ENCODE measurements around the gene CCAR1.
"Not testable (repeated sequence)": the region's sequence is repeated elsewhere in the genome, so short reads cannot be mapped to it uniquely, and the experiment has no call there.

Gene CCAR1, protein sequence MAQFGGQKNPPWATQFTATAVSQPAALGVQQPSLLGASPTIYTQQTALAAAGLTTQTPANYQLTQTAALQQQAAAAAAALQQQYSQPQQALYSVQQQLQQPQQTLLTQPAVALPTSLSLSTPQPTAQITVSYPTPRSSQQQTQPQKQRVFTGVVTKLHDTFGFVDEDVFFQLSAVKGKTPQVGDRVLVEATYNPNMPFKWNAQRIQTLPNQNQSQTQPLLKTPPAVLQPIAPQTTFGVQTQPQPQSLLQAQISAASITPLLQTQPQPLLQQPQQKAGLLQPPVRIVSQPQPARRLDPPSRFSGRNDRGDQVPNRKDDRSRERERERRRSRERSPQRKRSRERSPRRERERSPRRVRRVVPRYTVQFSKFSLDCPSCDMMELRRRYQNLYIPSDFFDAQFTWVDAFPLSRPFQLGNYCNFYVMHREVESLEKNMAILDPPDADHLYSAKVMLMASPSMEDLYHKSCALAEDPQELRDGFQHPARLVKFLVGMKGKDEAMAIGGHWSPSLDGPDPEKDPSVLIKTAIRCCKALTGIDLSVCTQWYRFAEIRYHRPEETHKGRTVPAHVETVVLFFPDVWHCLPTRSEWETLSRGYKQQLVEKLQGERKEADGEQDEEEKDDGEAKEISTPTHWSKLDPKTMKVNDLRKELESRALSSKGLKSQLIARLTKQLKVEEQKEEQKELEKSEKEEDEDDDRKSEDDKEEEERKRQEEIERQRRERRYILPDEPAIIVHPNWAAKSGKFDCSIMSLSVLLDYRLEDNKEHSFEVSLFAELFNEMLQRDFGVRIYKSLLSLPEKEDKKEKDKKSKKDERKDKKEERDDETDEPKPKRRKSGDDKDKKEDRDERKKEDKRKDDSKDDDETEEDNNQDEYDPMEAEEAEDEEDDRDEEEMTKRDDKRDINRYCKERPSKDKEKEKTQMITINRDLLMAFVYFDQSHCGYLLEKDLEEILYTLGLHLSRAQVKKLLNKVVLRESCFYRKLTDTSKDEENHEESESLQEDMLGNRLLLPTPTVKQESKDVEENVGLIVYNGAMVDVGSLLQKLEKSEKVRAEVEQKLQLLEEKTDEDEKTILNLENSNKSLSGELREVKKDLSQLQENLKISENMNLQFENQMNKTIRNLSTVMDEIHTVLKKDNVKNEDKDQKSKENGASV

DNA sequence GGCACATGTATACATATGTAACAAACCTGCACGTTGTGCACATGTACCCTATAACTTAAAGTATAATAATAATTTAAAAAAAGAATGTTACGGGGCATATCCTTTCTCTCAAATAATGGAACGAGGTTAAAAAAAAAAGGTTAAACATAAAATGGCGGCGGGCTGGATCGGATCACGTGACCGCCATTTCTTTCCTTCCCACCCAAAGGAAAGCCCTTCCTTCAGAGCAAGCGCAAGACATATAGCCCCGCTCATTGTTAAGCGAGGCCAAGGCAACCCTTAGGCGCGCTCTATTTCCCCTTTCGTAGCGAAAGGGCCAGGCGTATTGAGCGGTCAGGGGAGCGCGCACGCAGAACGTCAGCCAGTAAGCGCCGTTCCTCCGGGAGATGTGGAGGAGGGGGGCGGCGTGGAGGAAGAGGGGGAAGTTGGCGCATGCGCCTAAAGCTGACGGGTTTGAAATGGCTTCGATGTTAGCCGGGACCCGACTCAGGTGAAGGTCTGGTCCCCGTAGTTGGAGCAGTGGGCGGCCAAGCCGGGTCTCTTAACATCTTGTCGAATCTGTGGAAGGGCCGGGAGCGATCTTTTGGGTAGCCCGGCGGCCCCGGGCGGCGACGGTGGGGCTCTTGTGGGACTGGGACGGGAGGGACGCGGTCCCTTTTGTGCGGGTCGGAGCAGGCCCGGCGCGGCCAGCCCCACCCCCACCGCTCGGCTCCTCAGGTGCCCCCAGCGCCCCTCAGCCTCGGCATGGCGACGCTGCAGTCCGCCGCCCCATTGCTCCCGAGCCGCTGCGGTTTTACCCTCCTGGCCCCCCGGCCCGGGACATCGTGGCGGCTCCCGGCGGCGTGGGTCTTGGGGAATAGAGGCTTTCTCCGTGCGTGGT lies at the start of gene CCAR1:
TSS of gene CCAR1 (plus strand) at position 447 of the 880 bp plus-strand sequence. CDS start 1,266 bp downstream, outside the sequence.
- FAIRE-seq = peak; percentile 99

DNA sequence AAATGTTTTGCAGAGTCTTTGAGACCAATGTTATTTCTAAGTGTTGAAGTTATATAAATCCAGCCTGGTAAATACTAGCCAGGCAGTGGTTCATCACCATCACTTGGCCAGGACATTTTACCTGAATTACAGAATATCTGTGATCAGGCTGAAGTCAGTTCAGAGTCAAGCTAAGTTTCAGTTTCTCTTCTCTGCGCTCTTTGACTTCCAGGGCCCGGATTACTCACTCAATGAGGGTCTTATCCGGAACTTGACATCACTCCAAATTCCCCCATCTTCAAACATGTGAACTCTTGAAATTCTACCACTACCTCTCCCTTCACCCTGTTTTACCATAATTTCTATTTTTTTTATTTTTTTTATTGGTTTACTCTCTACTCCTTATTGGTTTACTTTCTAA lies 36.6 kb upstream of the CCAR1 start:
- no peak for FAIRE-seq

DNA sequence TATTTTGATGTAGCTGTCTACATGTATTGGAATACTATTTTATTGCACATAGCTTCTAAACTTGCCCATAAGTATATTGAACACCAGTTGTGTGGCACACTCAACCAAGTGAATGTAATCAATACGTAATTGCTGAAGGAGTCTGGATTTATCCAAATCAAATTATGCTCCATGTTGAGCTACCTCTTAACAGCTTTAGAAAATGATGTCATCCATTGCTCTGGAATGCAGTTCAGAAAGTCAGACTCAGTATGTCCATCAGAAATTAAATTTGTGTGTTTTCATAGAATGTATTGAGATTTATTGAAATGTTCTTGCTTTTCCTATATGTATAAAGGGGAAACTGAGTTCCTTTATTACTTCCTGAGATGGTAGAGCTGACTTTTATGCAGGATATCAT lies 25.0 kb upstream of the CCAR1 start:
- FAIRE-seq = no peak

DNA sequence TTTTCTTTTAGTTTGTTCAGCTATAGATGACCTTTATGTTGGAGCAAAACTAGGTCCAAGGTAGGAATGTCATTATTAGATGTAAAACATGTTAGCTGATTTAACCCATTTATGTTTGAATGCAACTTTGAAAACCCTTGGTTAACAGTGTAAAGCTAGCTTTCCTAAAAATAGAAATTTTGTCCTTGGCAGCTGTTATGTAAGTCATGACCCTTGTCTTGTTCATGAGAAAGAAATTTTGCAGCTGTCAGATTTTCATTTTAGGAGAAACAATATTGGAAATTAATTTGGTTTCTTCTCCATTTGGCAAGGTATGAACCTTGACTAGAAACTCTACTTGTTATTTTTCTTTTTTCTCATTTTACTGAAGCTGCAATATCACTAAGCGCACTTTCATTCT lies 23.9 kb upstream of the CCAR1 start:
- no peak for FAIRE-seq

DNA sequence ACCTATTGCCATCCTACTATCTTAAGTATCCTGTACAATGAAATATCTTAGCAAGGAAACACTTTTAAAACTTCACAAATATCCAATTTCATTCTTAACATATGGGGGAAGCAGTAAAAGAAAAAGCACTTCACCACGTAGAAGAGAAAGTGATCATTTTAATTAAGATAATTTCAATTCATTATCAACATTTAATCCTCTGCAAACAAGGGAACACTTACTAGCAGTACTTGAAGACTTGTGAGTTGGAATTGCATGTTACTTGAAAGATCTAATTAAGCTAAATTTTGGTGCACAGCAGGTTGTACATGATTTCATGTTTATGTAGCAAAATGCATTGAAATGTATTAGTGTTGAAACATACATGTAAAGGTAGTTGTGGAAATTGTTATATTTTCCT lies 20.8 kb upstream of the CCAR1 start:
- no peak for FAIRE-seq

DNA sequence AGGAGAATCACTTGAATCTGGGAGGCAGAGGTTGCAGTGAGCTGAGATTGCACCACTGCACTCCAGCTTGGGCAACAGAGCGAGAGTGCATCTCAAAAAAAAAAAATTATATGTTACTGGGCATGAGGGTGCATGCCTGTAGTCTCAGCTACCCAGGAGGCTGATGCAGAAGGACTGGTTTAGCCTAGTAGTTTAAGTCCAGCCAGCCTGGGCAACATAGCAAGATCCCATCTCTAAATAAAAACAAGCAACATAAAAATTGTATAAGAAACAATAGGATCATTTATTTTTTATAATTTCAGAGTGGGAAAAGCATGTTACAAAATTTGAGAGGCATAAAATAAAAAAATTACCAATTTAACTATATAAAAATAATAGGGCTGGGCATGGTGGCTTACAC lies 15.5 kb upstream of the CCAR1 start:
- no peak for FAIRE-seq

DNA sequence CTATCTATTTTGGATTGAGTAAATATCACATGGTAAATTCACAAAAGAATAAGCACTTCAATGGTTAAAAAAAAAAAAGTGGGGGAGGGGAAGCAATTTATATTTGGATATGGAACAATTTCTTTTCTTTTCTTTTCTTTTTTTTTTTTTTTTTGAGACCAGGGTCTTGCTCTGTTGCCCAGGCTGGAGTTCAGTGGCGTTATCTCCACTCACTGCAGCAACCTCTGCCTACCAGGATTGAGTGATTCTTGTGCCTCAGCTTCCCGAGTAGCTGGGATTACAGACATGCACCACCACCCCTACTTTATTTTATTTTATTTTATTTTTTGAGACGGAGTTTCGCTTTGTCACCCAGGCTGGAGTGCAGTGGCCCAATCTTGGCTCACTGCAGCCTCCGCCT lies 12.1 kb upstream of the CCAR1 start:
- FAIRE-seq = not testable (repeated sequence)

DNA sequence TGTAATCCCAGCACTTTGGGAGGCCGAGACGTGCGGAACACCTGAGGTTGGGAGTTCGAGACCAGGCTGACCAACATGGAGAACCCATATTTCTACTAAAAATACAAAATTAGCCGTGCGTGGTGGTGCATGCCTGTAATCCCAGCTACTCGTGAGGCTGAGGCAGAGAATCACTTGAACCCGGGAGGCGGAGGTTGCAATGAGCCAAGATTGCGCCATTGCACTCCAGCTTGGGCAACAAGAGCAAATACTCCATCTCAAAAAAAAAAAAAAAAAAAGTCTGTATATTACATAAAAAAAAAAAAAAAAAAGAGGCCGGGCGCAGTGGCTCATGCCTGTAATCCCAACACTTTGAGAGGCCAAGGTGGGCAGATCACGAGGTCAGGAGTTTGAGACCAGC lies 8.0 kb upstream of the CCAR1 start:
- FAIRE-seq = not testable (repeated sequence)

DNA sequence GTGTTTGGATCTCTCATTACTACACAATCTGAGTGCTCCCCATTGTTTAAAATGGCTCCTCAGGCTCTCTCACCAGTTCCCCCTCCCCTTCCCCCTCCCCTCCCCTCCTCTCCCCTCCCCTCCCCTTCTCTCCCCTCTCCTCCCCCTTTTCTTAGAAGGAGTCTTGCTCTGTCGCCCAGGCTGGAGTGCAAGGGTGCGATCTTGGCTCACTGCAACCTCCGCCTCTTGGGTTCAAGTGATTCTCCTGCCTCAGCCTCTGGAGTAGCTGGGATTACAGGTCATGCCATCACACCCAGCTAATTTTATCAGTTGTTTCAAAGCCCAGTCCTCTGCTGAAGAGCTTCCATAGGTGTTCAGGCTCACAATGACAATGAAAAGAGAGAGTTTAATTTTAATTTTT lies 3.6 kb upstream of the CCAR1 start:
- no peak for FAIRE-seq

DNA sequence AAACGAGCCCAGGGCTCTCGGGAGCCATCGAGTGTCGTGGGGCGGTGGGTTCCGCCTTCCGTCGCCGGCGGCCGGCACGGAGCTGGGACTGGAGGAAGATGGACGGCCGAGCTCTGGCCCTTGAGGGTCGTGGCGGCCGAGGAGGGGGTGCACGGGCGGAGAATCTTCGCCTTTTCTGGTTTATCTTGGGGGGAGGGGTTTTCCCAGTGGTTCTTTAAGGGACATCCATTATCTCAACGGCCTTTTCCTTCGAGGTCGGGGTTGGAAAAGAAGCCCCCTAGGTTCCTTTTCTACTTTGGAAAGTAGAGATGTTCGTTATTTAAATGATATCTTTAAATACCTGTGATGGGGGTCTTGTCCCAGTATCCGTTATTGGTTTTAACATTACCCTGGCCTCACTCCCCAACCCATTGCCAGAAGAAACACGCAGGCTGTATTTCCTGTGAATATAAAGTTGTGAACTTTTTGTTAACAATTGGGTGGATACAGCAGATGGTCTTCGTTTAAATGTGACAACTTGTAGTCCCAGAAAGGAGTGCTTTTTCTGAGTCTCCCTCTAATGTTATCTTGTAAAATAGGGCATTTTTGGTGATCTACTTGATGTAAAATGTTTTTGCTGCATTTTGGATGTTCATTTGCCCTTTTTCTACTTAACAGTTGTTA lies 765 bp downstream of the CCAR1 start:
- FAIRE-seq = no peak

DNA sequence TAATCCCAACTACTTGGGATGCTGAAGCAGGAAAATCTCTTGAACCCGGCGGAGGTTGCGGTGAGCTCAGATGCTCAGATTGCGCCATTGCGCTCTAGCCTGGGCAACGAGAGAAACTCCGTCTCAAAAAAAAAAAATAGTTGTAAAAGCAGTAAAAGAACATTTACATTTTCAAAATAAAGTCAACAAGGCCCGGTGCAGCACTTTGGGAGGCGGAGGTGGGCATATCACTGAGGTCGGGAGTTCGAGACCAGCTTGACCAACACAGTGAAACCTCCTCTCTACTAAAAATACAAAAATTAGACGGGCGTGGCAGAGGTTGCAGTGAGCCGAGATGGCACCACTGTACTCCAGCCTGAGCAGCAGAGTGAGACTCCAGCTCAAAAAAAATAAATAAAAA lies 4.0 kb downstream of the CCAR1 start:
- no peak for FAIRE-seq

DNA sequence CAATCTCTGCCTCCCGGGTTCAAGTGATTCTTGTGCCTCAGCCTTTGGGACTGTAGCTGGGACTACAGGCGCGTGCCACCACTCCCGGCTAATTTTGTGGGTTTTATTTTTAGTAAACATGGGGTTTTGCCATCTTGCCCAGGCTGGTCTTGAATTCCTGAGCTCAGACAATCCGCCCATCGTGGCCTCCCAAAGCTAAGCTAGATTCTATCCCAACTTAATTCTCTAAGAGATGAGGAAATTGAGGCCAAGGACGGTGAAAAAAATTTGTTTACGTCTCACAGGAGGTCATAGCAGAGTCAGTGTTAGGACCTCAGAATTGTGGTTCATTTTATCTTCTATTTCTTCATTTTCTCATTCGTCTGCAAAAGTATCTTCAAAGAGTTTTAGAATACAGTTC lies 6.1 kb downstream of the CCAR1 start:
- FAIRE-seq = no peak

DNA sequence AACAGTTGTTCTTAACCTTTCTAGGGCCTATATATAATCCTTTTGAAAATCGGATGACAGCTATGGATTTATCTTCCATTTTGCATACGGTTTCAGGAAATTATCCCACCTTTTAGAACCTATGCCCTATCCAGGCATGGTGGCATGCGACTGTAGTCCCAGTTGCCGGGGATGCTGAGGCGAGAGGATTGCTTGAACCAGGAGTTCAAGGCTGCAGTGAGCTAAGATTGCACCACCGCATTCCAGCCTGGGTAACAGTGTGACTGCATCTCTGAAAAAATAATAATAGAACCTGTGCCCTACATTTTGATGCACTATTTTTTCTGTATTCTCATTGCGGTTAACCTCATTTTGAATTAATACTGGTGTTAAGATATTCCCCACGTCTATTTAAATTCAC lies 11.6 kb downstream of the CCAR1 start:
- no peak for FAIRE-seq

DNA sequence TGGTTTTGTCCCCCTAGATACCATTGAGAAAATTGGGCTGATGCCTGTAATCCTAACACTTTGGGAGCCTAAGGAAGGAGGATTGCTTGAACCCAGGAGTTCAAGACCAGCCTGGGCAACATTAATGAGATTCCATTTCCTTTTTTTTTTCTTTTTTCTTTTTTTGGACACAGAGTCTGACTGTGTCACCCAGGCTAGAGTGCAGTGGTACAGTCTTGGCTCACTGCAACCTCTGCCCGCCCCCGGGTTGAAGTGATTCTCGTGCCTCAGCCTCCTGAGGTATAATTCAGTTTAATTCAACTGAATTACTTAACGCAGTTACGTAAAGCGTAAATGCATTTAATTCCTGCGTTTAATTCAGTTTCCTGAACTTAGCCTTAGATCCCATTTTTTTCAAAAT lies 13.3 kb downstream of the CCAR1 start:
- no peak for FAIRE-seq

DNA sequence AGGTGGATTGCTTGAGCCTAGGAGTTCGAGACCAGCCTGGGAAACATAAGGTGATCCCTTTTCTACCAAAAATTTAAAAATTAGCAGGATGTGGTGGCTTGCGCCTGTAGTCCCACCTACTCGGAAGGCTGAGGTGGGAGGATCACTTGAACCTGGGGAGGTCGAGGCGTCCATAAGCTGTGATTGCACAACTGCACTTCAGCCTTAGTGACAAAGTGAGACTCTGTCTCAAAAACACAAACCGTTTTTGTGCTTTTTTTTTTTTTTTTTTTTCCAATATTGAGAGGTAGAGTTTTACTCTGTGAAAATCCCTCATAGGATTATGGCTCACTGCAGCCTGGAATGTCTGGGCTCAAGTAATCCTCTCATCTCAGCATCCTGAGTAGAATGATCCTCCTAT lies 14.1 kb downstream of the CCAR1 start:
- FAIRE-seq = no peak

DNA sequence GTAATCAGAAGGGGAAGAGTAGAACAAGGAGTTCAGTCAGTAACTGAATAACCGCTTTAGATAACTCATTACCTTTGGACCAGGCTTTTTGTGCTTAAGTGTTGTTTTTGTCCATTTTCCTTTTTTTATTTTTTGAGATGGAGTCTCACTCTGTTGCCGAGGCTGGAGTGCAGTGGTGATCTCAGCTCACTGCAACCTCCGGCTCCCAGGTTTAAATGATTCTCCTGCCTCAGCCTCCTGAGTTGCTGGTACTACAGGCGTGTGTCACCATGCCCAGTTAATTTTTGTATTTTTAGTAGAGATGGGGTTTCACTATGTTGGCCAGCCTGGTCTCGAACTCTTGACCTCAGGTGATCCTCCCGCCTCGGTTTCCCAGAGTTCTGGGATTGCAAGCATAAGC lies 14.7 kb downstream of the CCAR1 start:
- FAIRE-seq = not testable (repeated sequence)

DNA sequence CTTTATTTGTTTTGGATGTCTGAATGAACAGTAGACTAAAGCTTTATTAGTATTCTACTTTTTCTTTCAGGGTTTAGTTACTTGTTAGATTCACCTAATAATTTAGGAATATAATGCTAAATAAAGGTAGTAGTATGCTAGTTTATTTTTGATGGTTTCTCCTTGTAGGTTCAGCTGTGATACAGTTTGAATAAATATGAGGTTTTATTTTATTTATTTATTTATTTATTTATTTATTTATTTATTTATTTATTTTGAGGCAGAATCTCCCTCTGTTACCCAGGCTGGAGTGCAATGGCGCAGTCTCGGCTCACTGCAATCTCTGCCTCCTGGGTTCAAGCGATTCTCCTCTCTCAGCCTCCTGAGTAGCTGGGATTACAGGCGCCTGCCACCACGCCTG lies 19.6 kb downstream of the CCAR1 start:
- not testable (repeated sequence) for FAIRE-seq

DNA sequence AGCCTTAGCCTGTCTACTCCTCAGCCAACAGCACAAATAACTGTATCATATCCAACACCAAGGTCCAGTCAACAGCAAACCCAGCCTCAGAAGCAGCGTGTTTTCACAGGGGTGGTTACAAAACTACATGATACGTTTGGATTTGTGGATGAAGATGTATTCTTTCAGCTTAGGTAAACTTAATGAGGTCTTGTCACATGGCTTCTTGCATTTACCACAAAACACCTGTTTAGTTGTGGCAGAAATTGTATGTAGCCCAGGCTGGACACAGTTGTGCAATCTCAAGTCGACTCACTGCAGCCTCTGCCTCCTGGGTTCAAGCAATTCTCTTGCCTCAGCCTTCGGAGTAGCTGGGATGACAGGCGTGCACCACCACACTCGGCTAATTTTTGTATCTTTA lies 21.4 kb downstream of the CCAR1 start:
- FAIRE-seq = no peak

DNA sequence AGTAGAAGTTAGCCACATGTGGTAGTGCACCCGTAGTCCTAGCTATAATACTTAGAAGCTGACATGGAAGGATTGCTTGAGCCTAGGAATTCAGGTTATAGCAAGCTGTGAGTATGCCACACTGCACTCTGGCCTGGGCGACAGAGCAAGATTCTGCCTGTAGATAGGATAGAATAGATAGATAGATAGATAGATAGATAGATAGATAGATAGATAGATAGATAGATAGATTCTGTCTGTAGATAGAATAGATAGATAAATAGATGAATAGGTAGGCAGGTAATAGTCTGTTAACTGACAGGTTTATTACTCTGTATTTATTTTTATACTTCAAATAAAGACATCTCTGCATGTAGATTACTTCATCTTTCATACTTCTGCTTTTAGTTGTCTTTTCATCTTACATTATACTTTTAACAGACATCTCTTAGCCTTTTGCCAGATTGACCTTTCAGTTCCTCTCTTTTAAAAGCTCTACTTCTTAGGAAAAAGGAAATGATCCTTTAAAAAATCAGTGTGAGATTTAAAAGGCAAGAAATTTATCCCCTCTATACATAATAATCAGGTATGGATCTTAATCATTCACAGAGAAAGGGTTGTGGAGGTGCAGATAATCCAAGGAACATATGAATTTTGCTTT lies 31.8 kb downstream of the CCAR1 start:
- no peak for FAIRE-seq

DNA sequence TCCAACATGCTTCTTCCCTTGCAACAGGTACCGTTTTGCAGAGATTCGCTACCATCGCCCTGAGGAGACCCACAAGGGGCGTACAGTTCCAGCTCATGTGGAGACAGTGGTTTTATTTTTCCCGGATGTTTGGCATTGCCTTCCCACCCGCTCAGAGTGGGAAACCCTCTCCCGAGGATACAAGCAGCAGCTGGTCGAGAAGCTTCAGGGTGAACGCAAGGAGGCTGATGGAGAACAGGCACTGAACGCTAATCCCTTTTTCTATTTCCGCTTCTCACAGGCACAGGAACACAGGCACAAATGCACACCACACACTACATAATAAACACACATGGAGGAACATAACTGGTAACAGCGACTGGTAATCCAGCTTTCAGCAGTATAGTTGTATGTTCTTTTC lies 35.2 kb downstream of the CCAR1 start:
- no peak for FAIRE-seq

DNA sequence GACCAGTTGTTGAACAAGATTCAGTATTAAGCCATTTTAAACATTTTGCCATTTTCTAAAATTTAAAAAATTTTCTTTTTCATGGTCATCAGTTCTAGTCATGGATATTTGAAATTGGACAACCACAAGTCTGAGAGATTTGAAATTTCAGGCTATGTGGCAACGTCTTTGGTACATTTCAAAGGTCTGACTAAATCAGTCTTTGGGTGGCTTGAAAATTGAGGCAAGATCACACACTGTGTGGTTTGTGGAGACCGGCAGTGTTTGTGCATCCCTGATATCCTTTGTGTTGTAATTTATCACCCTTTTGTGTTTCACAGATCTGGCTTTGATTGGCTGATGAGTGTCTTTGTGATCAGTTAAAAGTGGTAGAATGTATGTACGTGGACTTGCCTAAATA lies 35.7 kb downstream of the CCAR1 start:
- no peak for FAIRE-seq

All from G401.6 (cell line).